ENCODE results near the gene RPS6KA2.

RPS6KA2 gene

DNA sequence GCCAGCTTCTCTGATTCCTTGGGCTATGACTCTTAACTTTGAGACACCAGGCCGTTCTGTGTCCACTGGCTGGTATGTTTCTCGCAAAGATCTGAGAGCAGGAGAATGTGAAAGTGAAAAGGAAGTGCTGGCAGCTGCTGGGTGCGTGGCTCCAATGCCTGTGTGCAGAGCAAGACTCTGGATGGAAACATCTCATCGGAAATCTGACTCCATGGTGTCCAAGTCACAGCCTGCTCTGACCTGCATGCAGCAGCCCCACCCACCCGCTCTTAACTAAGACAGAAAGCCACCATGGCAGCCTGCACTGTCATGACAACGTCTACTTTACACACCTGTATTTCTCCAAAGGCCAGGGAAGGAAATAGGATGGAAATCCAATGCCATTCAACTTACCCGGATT, 178.0 kb downstream of the RPS6KA2 start:
- DNase-seq (ENCODE audit: low read depth in 2 of 2), result no peak

- no peak for DNase-seq (ENCODE audit: low read depth in 2 of 2)
These were observed 178.6 kb downstream of the RPS6KA2 start for GRCh38 chr6:166448432-166448831.

- DNase-seq (ENCODE audit: low read depth in 2 of 2), result no peak
These were observed 180.4 kb downstream of the RPS6KA2 start for GRCh38 chr6:166446567-166447065.

DNA sequence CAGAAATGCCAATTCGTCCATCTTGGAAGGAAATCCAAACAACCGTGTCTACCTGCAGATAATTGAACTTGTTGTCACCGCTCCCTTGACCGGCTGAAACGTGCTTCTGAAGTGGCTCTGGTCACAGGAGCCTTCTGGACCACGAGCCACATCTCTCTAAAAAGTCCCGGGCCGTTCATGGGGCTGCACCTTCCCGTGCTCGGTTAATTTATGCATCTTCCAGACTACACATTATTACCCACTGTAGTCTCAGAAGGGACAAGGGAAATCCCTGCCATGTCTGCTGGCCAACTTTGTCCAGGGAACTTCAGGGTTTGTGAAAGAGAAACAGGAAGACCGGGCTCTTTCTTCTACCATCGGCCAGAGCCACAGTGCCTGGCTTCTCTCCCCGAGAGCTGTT, 180.9 kb downstream of the RPS6KA2 start:
- no peak for DNase-seq (ENCODE audit: low read depth in 2 of 2)

GRCh38 chr6:166444446-166444845, 182.6 kb downstream of the RPS6KA2 start:
- no peak for DNase-seq (ENCODE audit: low read depth in 2 of 2)

- no peak for DNase-seq (ENCODE audit: low read depth in 2 of 2)
These were observed 183.9 kb downstream of the RPS6KA2 start for GRCh38 chr6:166443166-166443565.

- DNase-seq (ENCODE audit: low read depth in 2 of 2), result no peak
These were observed 184.8 kb downstream of the RPS6KA2 start for GRCh38 chr6:166442131-166442685.

- DNase-seq (ENCODE audit: low read depth in 2 of 2), result no peak
These were observed 185.5 kb downstream of the RPS6KA2 start for GRCh38 chr6:166441325-166442078.

DNA sequence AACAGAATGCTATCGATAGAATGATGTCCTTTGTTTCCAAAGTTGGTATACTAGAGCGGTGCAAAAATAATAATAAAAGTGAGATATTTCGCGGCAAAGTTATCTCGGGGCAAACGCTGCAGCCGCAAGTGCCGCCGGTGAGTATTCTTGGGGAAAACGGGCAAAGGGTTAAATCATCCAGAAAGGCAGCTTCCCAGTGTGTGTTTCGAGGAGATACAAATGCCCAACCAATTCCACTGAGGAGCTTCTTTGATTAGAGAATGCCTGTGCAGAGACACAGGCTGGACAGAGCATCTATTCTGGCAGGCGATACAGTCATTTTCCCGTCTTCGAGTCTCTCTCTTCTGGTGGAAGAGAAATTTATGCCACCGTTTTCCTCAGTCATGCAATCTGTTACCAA, 186.3 kb downstream of the RPS6KA2 start:
- DNase-seq (ENCODE audit: low read depth in 2 of 2), result no peak

DNA sequence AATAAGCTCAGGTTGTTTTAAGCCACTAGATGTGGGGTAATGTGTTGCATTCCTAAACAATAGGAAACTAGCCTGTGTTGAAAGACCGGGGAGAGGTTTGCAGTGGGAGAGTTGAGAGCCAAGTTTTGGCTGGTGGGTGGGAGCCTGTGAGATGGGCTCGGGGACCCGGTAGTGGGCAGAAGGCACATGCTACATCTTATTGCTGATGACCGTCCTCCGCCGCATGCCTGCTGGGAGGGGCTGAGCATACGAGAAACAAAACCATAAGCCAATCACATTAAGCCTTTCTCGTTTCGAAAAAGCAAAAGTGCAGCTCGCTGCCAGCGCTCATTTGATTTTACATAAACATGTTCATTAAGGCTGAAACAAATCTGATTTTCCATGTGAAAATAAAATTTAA, 186.9 kb downstream of the RPS6KA2 start:
- DNase-seq (ENCODE audit: low read depth in 2 of 2), result no peak

GRCh38 chr6:166439366-166440091, 187.5 kb downstream of the RPS6KA2 start:
- DNase-seq (ENCODE audit: low read depth in 2 of 2), result no peak

GRCh38 chr6:166438211-166438861, 188.7 kb downstream of the RPS6KA2 start:
- DNase-seq (ENCODE audit: low read depth in 2 of 2), result no peak

DNA sequence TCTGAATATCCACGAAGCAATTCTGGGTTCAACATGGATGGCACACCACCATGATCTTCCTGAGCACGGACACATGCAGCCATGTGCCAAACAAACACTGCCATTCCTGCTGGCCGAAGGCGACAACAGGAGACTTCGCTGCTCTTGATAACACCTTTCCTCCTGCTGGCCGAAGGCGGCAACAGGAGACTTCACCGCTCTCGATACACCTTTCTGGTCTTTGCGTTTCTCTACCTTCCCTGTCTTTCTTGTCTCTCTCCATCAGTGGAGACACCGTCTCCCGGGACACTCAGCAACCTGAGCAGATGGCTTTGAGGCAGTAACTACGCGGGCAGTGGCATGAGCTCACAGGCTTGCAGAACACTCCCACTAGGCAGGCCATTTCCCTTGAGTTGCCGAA, 189.4 kb downstream of the RPS6KA2 start:
- no peak for DNase-seq (ENCODE audit: low read depth in 2 of 2)

DNA sequence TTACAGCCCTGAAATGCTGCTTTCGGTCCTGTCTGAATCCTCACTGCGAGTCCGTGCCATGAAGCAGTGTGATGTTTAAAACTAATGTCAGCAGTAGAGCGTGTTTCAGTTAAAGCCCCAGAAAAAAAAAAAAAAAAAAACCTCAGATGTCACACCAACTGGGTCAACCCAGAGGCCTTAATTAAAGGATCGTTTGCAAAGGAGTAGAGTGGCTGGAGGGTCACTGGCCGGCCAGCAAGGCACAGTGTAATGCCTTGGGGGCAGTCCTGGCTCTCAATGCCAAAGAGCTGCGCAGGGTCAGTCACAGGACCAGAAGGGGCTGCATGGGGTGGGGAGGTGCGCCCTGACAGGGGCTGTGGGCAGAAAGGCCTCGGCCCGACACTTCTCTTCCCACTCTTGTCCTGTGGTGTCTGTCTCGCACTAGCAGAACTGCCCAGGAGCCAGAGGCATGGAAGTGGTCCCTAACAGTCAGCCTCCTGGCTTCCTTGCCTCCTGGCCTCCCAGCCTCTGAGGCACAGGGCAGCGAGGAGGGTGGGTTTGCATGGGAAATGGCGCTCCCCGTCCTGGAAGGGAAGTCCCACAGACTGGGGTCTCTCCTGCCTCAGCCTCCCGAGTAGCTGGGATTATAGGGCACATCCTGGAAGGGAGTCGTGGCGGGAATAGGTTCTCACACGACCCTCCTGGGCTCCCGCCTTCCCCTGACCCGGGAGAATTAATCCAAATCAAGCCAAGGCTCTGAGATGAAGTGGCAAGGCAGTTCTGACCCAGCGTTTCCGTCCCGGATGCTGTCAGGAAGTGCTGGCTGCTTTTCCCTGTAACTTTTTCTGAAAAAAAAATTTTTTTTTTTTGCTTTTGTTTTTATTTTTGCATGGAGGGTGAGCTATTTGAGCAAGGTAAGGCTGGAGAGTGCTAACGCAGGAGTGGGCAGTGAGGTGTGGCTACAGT, 190.6 kb downstream of the RPS6KA2 start:
- no peak for DNase-seq (ENCODE audit: low read depth in 2 of 2)

DNA sequence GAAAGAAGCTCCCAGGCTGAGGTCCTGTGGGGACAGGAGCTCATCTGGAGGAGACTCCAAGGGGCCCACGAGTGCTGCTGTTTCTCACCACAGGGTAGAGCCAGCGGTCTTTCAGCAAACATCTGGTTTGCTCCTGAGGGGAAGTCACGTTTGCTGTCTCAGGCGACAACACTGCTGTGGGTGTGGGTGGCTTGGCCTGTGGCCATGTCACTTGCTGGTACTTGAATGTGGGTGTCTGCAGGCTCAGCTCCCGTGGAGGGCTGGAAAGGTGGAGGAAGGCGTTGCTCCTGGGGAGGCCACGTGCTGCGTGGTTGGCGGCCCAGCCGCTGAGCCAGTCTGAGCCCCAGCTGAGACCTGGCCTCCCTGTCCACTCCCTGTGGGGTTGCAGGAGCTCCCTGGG, 191.5 kb downstream of the RPS6KA2 start:
- DNase-seq (ENCODE audit: low read depth in 2 of 2), result no peak

DNA sequence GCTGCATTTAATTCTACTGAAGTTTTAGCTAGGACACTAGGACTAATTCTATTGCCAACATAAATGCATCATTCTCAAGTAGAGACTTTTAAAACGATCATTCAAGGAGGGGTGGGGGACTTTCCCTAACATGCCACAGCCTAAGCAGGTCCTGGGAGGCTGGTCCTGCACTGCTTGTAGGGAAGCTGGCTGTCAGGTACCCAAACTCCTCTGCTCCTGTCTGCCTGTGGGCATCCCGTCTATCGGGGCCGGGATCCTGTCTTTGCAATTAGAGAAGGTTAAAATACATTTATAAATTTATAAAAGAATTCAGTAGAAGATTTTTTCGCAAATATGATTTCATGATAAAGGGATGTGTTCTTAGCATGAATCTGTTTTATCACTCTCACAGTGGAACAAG, 192.7 kb downstream of the RPS6KA2 start:
- DNase-seq (ENCODE audit: low read depth in 2 of 2), result no peak

DNA sequence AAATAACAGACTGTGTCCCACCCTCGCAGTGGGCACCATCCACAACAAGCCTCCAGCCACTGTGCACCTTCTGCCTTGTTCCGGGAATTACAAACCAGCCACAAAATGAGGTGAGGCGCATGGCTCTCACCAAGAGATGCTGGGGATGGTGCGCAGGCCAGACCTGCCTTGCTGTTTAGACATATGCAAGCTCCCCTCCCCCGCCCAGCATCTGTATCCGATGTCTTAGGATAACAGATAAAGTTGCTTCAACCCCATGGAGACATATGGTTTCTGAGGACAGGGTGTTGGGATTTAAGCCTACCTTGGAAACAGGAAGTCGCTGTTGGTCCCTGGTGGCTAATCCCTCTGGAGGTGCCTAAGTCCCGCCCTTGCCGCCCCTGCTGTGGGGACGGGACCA, 194.0 kb downstream of the RPS6KA2 start:
- no peak for DNase-seq (ENCODE audit: low read depth in 2 of 2)

DNA sequence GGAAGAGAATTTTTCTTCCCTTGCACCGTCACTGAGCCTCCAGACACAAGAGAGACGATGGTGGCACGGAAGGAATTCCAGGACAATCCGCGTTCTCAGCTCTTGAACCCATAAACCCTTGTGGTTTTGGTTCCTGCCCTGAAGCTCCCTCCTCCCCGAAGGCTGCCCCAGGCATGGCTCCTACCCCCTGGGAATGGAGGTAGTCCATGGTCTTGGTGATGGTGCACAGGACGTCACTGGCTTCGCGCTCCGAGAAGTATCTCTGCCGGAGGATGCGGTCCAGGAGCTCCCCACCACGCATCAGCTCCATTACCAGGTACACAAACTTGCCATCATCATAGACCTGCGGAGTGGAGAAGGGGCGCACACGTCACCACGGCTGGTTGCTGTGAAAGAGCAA, 196.8 kb downstream of the RPS6KA2 start:
- no peak for DNase-seq (ENCODE audit: low read depth in 2 of 2)

- no peak for DNase-seq (ENCODE audit: low read depth in 2 of 2)
These were observed 202.6 kb downstream of the RPS6KA2 start for GRCh38 chr6:166424431-166424830.

- no peak for DNase-seq (ENCODE audit: low read depth in 2 of 2)
These were observed 203.3 kb downstream of the RPS6KA2 start for GRCh38 chr6:166423781-166424180.

DNA sequence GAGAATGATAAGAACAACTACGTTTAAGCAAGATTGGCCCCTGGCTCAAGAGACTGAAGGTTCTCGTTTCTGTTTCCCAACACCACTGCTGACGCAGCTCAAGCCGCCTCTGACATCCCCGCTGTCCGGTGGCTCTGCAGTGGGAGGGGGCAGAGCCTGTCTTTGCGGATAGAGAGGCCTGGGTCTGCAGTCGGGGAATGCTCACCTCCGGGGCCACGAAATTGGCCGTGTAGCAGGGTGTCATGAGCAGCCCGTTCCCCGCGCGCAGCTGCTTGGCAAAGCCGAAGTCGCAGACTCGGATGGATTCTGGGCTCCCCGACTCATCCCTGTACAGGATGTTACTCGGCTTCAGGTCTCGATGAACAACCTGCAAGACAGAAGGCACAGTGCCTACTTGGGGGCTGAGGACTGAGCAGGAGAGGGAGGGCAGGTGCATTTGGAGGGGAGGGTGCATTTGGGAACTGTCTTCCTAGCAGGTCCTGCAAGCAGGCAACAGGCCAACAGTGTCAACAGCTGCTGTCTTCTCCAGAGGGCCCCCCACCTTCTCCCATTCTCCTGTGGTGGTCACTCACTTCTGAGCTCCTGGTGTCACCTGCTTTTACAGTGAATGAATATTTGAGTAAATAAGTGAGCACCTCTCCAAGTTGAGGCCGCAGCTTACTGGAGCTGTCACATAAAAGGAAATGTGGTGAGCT, 203.9 kb downstream of the RPS6KA2 start:
- DNase-seq (ENCODE audit: low read depth in 2 of 2), result no peak
